ENCODE data around the gene YEATS4.

GRCh38 chr12:69410571-69410970, 51.0 kb downstream of the YEATS4 start:
- TF ChIP-seq CTCF (conservative IDR thresholded peaks at IDR 0.05; ENCODE audit: low read depth in 2 of 2) (no peak), EZH2 (IDR thresholded peaks at IDR 0.05; ENCODE audit: low read depth, unreplicated experiment) (no peak), JUNB (IDR thresholded peaks at IDR 0.05; ENCODE audit: unreplicated experiment) (no peak), STAT1 (IDR thresholded peaks at IDR 0.05; ENCODE audit: unreplicated experiment) (no peak), POLR2AphosphoS5 (IDR thresholded peaks at IDR 0.05; ENCODE audit: low read depth) (no peak), CREB1 (CRISPR knock-in tag; IDR thresholded peaks at IDR 0.05; ENCODE audit: low read depth) (no peak), NANOG (IDR thresholded peaks at IDR 0.05; ENCODE audit: borderline replicate concordance) (no peak), EZH2phosphoT487 (IDR thresholded peaks at IDR 0.05; ENCODE audit: unreplicated experiment) (no peak), REST (IDR thresholded peaks at IDR 0.05; ENCODE audit: unreplicated experiment) (no peak)
